D341Med (cell line): ENCODE results near the gene PRSS57.
A peak's percentile ranks its signal among the peaks of the same experiment; 100 is the strongest.
"Not testable (repeated sequence)": the region's sequence is repeated elsewhere in the genome, so short reads cannot be mapped to it uniquely, and the experiment has no call there.

Experiments used
- DNase-seq: peaks from one replicate; pipeline ENCODE4 v3.0.0; 2012; ENCODE audit warnings: low spot score

Gene PRSS57

GRCh38 chr19:674282-675151 lies 20.7 kb downstream of the PRSS57 start:
- DNase-seq: no peak

GRCh38 chr19:670609-671075 lies 24.6 kb downstream of the PRSS57 start:
- no peak for DNase-seq

- not testable (repeated sequence) for DNase-seq
Observed at GRCh38 chr19:668675-669434, 26.4 kb downstream of the PRSS57 start.

GRCh38 chr19:666985-667573 lies 28.2 kb downstream of the PRSS57 start:
- DNase-seq: not testable (repeated sequence)

- peak; percentile 92 for DNase-seq
Observed at GRCh38 chr19:664913-665443, 30.3 kb downstream of the PRSS57 start.

GRCh38 chr19:663682-664117 lies 31.6 kb downstream of the PRSS57 start:
- no peak for DNase-seq

- DNase-seq: peak; percentile 98
Observed at GRCh38 chr19:662962-663681, 32.1 kb downstream of the PRSS57 start, which contains the start of gene RNF126. Gene RNF126 (minus strand): TSS chr19:663214. CDS start chr19:663121, 93 bp downstream.

- peak; percentile 68 for DNase-seq
Observed at GRCh38 chr19:662207-662961, 32.9 kb downstream of the PRSS57 start.

- no peak for DNase-seq
Observed at GRCh38 chr19:661427-662196, 33.6 kb downstream of the PRSS57 start.

GRCh38 chr19:660793-661426 lies 34.3 kb downstream of the PRSS57 start:
- DNase-seq: no peak

- no peak for DNase-seq
Observed at GRCh38 chr19:658916-659839, 36.1 kb downstream of the PRSS57 start.

GRCh38 chr19:658059-658839 lies 37.0 kb downstream of the PRSS57 start:
- no peak for DNase-seq

- DNase-seq: no peak
Observed at GRCh38 chr19:657611-658010, 37.6 kb downstream of the PRSS57 start.

- no peak for DNase-seq
Observed at GRCh38 chr19:656751-657559, 38.3 kb downstream of the PRSS57 start.

GRCh38 chr19:655691-656090 lies 39.6 kb downstream of the PRSS57 start:
- no peak for DNase-seq

GRCh38 chr19:653425-653824 lies 41.8 kb downstream of the PRSS57 start:
- no peak for DNase-seq
